ENCODE measurements around the gene CEP57L1. TPM values are rescaled to one million over a fixed set of nuclear protein-coding genes. Genes with fewer than 3 reads are reported as not detected.
"Not testable (repeated sequence)": the region's sequence is repeated elsewhere in the genome, so short reads cannot be mapped to it uniquely, and the experiment has no call there.

Gene CEP57L1
- total and polyA plus RNA-seq, 12 donors, result 8.6 to 29.6 (median 14.2) TPM

DNA sequence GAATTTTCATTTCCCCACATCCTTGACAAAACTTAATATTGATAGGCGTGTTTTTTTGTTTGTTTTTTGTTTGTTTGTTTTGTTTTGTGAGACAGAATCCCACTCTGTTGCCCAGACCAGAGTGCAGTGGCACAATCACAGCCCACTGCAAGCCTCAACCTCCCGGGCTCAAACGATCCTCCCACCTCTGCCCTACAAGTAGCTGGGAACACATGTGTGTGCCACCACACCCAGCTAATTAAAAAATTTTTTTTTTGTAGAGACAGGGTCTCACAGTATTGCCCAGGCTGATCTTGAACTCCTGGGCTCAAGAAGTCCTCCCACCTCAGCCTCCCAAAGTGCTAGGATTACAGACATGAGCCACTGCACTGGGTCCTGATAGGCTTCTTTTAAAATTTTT, 9.2 kb downstream of the CEP57L1 start:
- DNase-seq, result no peak
- H3K4me3 ChIP-seq, result no peak overlapping the region
- H3K36me3 ChIP-seq (replicated peaks in 1 of 2), result no peaks in the 10 kb centered on the region
- TF ChIP-seq, protein P1, sequence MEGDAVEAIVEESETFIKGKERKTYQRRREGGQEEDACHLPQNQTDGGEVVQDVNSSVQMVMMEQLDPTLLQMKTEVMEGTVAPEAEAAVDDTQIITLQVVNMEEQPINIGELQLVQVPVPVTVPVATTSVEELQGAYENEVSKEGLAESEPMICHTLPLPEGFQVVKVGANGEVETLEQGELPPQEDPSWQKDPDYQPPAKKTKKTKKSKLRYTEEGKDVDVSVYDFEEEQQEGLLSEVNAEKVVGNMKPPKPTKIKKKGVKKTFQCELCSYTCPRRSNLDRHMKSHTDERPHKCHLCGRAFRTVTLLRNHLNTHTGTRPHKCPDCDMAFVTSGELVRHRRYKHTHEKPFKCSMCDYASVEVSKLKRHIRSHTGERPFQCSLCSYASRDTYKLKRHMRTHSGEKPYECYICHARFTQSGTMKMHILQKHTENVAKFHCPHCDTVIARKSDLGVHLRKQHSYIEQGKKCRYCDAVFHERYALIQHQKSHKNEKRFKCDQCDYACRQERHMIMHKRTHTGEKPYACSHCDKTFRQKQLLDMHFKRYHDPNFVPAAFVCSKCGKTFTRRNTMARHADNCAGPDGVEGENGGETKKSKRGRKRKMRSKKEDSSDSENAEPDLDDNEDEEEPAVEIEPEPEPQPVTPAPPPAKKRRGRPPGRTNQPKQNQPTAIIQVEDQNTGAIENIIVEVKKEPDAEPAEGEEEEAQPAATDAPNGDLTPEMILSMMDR (IDR thresholded peaks at IDR 0.05), result no peak
- no peak for TF ChIP-seq POLR2A (IDR thresholded peaks at IDR 0.05)
- no peaks in the 10 kb centered on the region for H3K4me1 ChIP-seq (replicated peaks in 1 of 2)
- no peaks in the 10 kb centered on the region for H3K9me3 ChIP-seq (replicated peaks in 1 of 3)
- intact Hi-C loops (cut with DNase I), result loop anchor here in 1 of 2 donors (5.0 kb wide), 1 partner anchor 283 kb away; no protein-coding TSS in a partner anchor
- H3K27me3 ChIP-seq, result no peaks in the 10 kb centered on the region
- WGBS, 4 donors, result 96 to 99% (median 97%) methylated on average over 3 of the region's 3 CpGs
- no peak overlapping the region for H3K27ac ChIP-seq

DNA sequence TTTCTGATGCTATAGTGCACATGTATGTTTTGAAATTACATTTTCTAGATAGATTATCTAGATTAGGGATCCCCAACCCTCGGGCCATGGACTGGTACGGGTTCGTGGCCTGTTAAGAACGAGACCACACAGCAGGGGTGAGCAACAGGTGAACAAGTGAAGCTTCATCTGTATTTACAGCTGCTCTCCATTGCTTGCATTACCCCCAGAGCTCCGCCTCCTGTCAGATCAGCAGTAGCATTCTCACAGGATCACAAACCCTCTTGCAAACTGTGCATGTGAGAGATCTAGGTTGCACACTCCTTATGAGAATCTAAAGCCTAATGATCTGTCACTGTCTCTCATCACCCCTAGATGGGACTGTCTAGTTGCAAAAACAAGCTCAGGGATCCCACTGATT, 10.4 kb downstream of the CEP57L1 start:
- Histone ChIP-seq H3K36me3 (replicated peaks in 1 of 2) (no peaks in the 10 kb centered on the region), H3K9me3 (replicated peaks in 1 of 3) (no peaks in the 10 kb centered on the region), H3K27me3 (no peaks in the 10 kb centered on the region), H3K4me3 (no peak overlapping the region), H3K4me1 (replicated peaks in 1 of 2) (no peaks in the 10 kb centered on the region), H3K27ac (no peak overlapping the region)
- 75 to 98% (median 87%) methylated on average over 5 of the region's 5 CpGs for WGBS, 4 donors
- TF ChIP-seq POLR2A (IDR thresholded peaks at IDR 0.05), result no peak
- TF ChIP-seq, protein P1 (IDR thresholded peaks at IDR 0.05), result no peak
- intact Hi-C loops (cut with DNase I), result no loop called here
- no peak for DNase-seq

DNA sequence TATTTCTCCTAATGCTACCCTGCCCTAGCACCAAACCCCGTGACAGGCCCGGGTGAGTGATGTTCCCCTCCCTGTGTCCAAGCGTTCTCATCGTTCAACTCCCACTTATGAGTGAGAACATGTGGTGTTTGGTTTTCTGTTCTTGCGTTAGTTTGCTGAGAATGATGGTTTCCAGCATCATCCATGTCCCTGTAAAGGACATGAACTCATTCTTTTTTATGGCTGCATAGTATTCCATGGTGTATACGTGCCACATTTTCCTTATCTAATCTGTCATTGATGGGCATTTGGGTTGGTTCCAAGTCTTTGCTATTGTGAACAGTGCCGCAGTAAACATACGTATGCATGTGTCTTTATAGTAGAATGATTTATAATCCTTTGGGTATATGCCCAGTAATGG, 14.4 kb downstream of the CEP57L1 start:
- DNase-seq; H3K9me3 ChIP-seq (replicated peaks in 1 of 3); H3K4me1 ChIP-seq (replicated peaks in 1 of 2); H3K36me3 ChIP-seq (replicated peaks in 1 of 2); intact Hi-C loops (cut with DNase I); H3K27me3 ChIP-seq; H3K27ac ChIP-seq; H3K4me3 ChIP-seq: not testable (repeated sequence)
- 91 to 96% (median 95%) methylated on average over 8 of the region's 8 CpGs for WGBS, 4 donors

DNA sequence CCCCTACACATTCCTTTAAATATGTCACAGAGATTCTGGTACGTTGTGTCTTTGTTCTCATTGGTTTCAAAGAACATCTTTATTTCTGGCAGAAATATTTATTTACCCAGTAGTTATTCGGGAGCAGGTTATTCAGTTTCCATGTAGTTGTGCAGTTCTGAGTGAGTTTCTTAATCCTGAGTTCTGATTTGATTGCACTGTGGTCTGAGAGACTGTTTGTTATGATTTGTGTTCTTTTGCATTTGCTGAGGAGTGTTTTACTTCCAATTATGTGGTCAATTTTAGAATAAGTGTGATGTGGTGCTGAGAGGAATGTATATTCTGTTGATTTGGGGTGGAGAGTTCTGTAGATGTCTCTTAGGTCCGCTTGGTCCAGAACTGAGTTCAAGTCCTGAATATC, 17.4 kb downstream of the CEP57L1 start:
- intact Hi-C loops (cut with DNase I); H3K4me1 ChIP-seq (replicated peaks in 1 of 2); H3K4me3 ChIP-seq; H3K27ac ChIP-seq; H3K36me3 ChIP-seq (replicated peaks in 1 of 2); DNase-seq; H3K9me3 ChIP-seq (replicated peaks in 1 of 3); H3K27me3 ChIP-seq: not testable (repeated sequence)
- 88 to 98% (median 95%) methylated on average over 3 of the region's 3 CpGs for WGBS, 4 donors

DNA sequence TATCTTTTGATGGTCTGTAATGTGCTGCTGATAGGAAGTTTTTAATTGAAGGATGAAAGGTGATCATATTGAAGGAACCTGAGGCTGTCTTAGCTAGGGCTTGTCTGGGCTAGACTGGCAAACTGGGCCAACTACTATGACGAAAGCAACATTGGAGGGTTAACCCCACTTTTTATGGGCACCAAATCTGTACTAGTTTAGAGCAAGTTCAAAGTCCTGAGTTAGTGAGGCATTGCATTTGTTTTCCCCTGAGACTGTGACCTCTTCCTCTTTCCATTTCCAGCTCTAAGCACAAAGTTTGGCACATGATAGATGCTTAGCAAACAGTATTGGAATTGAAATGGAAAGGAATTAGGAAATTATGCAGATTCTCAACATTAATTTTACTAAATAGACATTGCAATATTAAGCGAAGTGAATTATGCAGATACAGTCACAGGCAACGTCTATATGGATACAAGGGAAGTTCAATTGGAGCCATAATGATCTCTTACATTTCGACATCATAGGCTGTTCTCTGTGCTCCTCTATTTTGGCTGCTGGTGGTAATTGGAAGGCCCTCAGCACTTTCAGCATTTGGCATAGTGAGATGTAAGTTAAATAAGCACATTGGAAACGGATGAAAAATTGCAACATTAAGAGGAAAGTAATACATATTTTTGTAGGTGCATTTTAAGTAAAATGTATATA, 22.2 kb downstream of the CEP57L1 start:
- intact Hi-C loops (cut with DNase I), result no loop called here
- WGBS, 4 donors, result 74 to 88% (median 80%) methylated on average over 5 of the region's 5 CpGs
- Histone ChIP-seq H3K9me3 (replicated peaks in 1 of 3) (no peaks in the 10 kb centered on the region), H3K27me3 (no peaks in the 10 kb centered on the region), H3K4me3 (no peak overlapping the region), H3K27ac (no peak overlapping the region), H3K4me1 (replicated peaks in 1 of 2) (peaks cover 17 to 26% of the 10 kb centered on the region in 2 donors), H3K36me3 (replicated peaks in 1 of 2) (no peaks in the 10 kb centered on the region)
- TF ChIP-seq POLR2A (IDR thresholded peaks at IDR 0.05), result no peak
- TF ChIP-seq, protein P1 (IDR thresholded peaks at IDR 0.05), result no peak
- no peak for DNase-seq

Data from adrenal gland (tissue), 12 donors.